Measurements from ENCODE around the gene IFT57. TPM values are rescaled to one million over a fixed set of nuclear protein-coding genes. Genes with fewer than 3 reads are reported as not detected.

IFT57 gene
- total RNA-seq, 1 donor from 2014 or later = 17.9 TPM

DNA sequence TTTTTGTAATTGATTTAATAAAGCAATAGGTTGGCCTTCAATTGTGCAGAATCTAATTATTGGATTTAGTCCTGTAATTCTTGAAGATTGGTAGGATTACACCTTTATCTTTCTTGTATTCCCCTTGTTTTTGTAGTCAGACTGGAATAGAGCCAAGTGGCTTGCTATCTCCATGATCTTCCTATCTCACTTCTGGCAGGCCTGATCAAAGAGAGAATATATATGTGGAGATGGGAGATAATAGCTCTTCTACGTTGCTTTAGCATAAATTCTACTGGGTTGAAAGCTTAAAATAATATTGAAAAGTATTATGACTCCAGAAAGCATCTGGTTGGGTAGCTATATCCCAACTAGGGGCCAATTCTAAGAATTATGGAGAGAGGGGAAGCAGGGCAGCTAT lies 16.9 kb upstream of the IFT57 start:
- Histone ChIP-seq H3K27me3 (ENCODE audit: control insufficient read depth, insufficient read depth, low read length) (no peaks in the 10 kb centered on the region), H3K4me3 (ENCODE audit: low read depth, low read length) (no peak overlapping the region), H3K36me3 (ENCODE audit: control insufficient read depth, insufficient read depth, low read length) (no peaks in the 10 kb centered on the region)
- no peak for DNase-seq (ENCODE audit: low read depth)
- TF ChIP-seq, protein P1, sequence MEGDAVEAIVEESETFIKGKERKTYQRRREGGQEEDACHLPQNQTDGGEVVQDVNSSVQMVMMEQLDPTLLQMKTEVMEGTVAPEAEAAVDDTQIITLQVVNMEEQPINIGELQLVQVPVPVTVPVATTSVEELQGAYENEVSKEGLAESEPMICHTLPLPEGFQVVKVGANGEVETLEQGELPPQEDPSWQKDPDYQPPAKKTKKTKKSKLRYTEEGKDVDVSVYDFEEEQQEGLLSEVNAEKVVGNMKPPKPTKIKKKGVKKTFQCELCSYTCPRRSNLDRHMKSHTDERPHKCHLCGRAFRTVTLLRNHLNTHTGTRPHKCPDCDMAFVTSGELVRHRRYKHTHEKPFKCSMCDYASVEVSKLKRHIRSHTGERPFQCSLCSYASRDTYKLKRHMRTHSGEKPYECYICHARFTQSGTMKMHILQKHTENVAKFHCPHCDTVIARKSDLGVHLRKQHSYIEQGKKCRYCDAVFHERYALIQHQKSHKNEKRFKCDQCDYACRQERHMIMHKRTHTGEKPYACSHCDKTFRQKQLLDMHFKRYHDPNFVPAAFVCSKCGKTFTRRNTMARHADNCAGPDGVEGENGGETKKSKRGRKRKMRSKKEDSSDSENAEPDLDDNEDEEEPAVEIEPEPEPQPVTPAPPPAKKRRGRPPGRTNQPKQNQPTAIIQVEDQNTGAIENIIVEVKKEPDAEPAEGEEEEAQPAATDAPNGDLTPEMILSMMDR (IDR thresholded peaks at IDR 0.05; ENCODE audit: insufficient read depth, low read length, poor library complexity, severe bottlenecking) = no peak

DNA sequence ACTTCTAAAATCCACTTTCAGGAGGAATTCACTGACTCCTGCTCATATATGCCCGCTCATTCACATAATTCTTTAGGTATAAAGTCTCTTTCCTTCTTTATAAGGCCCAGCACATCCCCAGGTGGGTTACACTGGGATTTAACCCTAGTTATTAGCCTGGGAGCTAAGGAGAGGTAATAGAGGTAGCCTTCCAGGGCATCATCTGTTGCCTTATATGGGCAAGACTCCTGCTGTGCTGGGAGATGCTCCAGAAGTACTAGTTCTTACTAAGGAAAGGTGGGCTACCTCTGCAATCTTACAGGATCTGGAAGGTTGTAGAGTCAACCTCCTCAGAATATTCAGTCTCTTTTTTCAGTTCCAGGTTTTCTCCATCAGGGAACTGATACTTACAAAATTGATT lies 13.1 kb upstream of the IFT57 start:
- Histone ChIP-seq H3K4me3 (ENCODE audit: low read depth, low read length) (no peak overlapping the region), H3K27me3 (ENCODE audit: control insufficient read depth, insufficient read depth, low read length) (no peaks in the 10 kb centered on the region), H3K36me3 (ENCODE audit: control insufficient read depth, insufficient read depth, low read length) (no peaks in the 10 kb centered on the region)
- DNase-seq (ENCODE audit: low read depth) = no peak
- TF ChIP-seq, protein P1 (IDR thresholded peaks at IDR 0.05; ENCODE audit: insufficient read depth, low read length, poor library complexity, severe bottlenecking) = no peak

DNA sequence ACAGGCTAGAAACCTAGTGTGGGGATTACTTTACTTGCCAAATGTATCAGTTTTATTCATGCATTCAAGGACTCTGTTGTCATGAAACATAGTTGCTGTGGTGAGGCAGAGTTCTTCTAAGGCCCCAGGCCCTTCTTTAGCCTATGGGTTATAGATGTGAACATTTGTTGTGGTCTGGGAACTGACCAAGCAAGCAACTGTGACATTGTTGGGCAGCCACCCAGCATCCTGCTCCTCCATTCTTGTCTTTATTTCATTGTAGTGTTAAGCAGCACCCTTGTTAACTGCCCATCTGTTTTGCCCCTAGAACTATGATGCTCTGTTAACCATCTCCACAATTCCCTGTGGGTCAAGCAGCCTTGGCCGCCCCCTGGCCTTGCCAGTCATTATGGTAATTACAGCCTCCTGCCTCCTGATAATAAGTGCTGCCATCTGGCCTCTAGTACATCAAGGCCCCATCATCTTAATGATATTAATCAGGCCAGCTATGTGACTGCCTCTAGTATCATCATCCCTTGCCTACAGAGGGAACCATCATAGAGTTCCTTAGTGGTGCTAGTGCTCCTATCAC lies 12.2 kb upstream of the IFT57 start:
- Histone ChIP-seq H3K4me3 (ENCODE audit: low read depth, low read length) (no peak overlapping the region), H3K36me3 (ENCODE audit: control insufficient read depth, insufficient read depth, low read length) (no peaks in the 10 kb centered on the region), H3K27me3 (ENCODE audit: control insufficient read depth, insufficient read depth, low read length) (no peaks in the 10 kb centered on the region)
- TF ChIP-seq, protein P1 (IDR thresholded peaks at IDR 0.05; ENCODE audit: insufficient read depth, low read length, poor library complexity, severe bottlenecking) = no peak
- no peak for DNase-seq (ENCODE audit: low read depth)

DNA sequence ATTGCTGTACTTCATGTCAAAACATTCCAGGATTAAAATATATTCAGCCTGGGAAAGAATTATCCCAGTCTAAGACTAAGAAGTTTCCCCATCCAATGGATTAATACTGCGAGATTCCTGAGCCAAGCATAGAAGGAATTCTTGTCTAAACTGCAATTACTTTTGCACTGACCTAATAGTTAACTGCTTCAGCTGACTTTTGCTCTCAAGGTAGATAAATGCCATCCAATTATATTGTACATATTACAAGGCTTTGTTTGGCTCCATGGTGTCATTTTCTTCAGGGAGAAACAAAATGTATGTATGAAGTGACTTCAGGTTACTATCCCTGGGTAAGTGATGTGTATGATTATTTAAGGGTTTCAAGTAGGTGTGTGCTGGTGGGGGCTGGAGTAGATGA lies 6.1 kb upstream of the IFT57 start:
- TF ChIP-seq, protein P1 (IDR thresholded peaks at IDR 0.05; ENCODE audit: insufficient read depth, low read length, poor library complexity, severe bottlenecking) = no peak
- H3K27me3 ChIP-seq (ENCODE audit: control insufficient read depth, insufficient read depth, low read length) = no peaks in the 10 kb centered on the region
- DNase-seq (ENCODE audit: low read depth) = no peak
- H3K36me3 ChIP-seq (ENCODE audit: control insufficient read depth, insufficient read depth, low read length) = no peaks in the 10 kb centered on the region
- no peak overlapping the region for H3K4me3 ChIP-seq (ENCODE audit: low read depth, low read length)

DNA sequence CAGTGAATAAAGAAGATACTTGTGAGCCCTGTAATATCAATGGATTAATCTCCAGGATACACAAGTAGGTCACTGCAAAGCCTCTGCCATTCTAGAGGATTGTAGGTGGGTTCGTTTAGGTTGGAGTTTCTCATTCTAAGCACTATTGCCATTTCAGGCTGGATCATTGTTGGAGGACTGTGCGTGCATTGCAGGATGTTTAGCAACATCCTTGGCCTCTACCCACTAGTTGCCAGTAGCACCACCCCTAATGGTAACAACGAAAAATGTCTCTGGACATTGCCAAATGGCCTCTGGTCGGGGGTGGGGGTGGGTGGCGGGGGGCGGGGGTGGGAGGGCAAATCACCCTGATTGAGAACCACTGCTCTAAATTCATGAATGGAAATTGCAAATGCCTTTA lies 4.9 kb upstream of the IFT57 start:
- TF ChIP-seq, protein P1 (IDR thresholded peaks at IDR 0.05; ENCODE audit: insufficient read depth, low read length, poor library complexity, severe bottlenecking) = no peak
- Histone ChIP-seq H3K27me3 (ENCODE audit: control insufficient read depth, insufficient read depth, low read length) (no peaks in the 10 kb centered on the region), H3K36me3 (ENCODE audit: control insufficient read depth, insufficient read depth, low read length) (no peaks in the 10 kb centered on the region), H3K4me3 (ENCODE audit: low read depth, low read length) (no peak overlapping the region)
- no peak for DNase-seq (ENCODE audit: low read depth)

DNA sequence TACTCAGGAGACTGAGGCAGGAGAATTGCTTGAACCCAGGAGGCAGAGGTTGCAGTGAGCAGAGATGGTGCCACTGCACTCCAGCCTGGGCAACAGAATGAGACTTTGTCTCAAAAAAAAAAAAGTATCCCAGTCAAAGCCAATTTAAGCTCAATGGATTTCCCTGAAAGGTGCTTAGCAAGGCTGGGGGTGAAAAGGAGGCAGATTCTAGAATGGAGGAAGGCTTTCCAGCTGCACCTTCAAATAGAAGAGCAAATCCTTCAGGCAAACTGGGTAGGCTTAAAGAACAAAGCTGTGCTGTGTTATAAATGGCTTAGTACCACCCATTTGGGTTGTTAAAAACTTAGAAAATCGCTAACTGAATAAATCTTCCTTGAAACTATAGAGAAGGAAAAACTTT lies 3.0 kb upstream of the IFT57 start:
- TF ChIP-seq, protein P1 (IDR thresholded peaks at IDR 0.05; ENCODE audit: insufficient read depth, low read length, poor library complexity, severe bottlenecking) = no peak
- Histone ChIP-seq H3K27me3 (ENCODE audit: control insufficient read depth, insufficient read depth, low read length) (no peaks in the 10 kb centered on the region), H3K4me3 (ENCODE audit: low read depth, low read length) (no peak overlapping the region), H3K36me3 (ENCODE audit: control insufficient read depth, insufficient read depth, low read length) (no peaks in the 10 kb centered on the region)
- DNase-seq (ENCODE audit: low read depth) = no peak

Data from kidney epithelial cell (primary cell).